Germinal center (tissue), 1 donor: Measurements from ENCODE around the gene FOXK1.

Experiments
- DNase-seq: peaks from one replicate; pipeline ENCODE4 v3.0.0; 2012; ENCODE audit warnings: mixed read lengths, low spot score

FOXK1 gene

DNA sequence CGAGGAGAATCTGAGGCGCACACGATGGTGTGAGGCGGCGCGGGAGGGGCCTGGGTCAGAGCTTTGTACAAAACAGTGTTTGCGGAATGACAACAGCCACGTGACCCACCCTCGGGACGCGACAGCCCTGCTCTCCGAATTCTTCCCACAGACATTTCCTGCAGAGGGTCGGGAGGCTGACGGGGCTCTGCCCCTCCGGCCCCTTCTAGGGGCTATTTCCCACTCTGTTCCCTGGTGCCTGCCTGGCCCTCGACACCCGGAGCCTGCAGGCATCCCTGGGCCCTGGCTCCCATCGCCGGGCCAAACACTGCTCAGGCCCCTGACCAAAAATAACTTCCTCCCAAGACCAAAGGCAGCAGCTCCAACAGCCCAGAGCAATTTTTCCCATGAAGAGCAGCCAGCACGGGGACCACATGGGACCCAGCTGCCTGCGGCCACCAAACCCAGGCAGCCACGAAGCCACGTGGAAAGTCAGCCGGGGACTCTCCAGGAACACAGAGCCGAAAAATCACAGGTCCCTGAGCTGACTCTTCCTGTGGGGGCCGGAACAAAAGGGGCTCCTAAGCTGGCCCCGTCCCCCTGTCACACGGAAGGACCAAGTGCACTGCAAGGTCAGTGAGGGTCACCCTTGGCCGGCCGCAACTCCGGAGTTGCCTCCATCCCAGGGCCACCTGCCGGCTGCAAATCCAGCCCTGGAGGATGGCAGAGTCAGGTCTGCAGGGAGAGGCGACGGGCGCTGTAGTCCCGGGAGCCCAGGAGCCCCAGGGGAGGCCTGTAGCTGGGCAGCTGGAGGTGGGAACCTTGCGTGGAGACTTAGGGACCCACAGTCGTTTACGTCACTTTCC, 137.7 kb downstream of the FOXK1 start:
- DNase-seq, result no peak

DNA sequence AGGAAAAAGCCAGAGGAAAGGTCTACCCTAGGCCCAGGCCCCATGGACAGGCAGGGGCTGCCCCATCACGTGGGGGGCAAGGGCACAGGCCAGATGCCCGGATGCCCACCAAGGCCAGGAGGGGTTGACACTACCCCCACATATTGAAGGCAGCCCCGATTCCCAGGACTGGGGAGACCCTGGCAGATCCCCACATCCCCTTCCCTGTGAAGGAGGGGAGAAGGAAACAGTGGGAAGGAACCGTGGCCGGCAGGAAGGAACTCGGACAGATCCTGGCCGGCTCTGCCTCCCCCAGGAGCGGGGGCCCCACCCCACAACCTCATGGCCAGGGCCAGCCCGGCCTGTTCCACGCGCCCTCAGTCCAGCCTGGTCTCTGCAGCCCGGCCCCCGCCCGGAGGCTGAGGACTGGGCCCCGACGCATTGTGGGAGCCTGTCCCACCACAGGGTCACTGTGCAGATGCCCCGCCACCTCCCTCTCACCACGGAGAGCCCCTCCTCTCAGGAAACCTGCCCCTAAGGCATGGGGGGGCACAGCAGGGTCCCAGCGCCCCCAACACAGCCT, 138.4 kb downstream of the FOXK1 start:
- DNase-seq, result no peak
